ENCODE measurements around the gene MYDGF.
"Not testable (repeated sequence)": the region's sequence is repeated elsewhere in the genome, so short reads cannot be mapped to it uniquely, and the experiment has no call there.

The MYDGF gene

GRCh38 chr19:4669723-4670480, at the start of gene MYDGF:
MYDGF (minus strand) TSS chr19:4670342; CDS start chr19:4670334, 8 bp downstream.
- DNase-seq (ENCODE audit: low read depth) = peak; percentile 68
- H3K4me3 ChIP-seq (ENCODE audit: low read depth, low read length) = peak within 1 kb of the TSS; percentile 91
- in situ Hi-C loops (cut with HindIII; ENCODE audit: low sequenced_read_pairs) = no loop called here
- no peak for TF ChIP-seq CTCF (IDR thresholded peaks at IDR 0.05; ENCODE audit: low read depth, low read length, missing control alignments)

- in situ Hi-C loops (cut with HindIII; ENCODE audit: low sequenced_read_pairs) = no loop called here
- TF ChIP-seq CTCF (IDR thresholded peaks at IDR 0.05; ENCODE audit: low read depth, low read length, missing control alignments) = no peak
- no peak for DNase-seq (ENCODE audit: low read depth)
- no peak overlapping the region for H3K4me3 ChIP-seq (ENCODE audit: low read depth, low read length)
Observed at GRCh38 chr19:4719499-4719866, 49.3 kb upstream of the MYDGF start.

- no peak for TF ChIP-seq CTCF (IDR thresholded peaks at IDR 0.05; ENCODE audit: low read depth, low read length, missing control alignments)
- DNase-seq (ENCODE audit: low read depth) = no peak
- no peak overlapping the region for H3K4me3 ChIP-seq (ENCODE audit: low read depth, low read length)
- in situ Hi-C loops (cut with HindIII; ENCODE audit: low sequenced_read_pairs) = no loop called here
Observed at GRCh38 chr19:4717966-4718701, 48.0 kb upstream of the MYDGF start.

GRCh38 chr19:4717191-4717965, 47.2 kb upstream of the MYDGF start:
- H3K4me3 ChIP-seq (ENCODE audit: low read depth, low read length) = no peak overlapping the region
- in situ Hi-C loops (cut with HindIII; ENCODE audit: low sequenced_read_pairs) = no loop called here
- DNase-seq (ENCODE audit: low read depth) = no peak
- TF ChIP-seq CTCF (IDR thresholded peaks at IDR 0.05; ENCODE audit: low read depth, low read length, missing control alignments) = no peak

GRCh38 chr19:4715529-4716221, 45.5 kb upstream of the MYDGF start:
- TF ChIP-seq CTCF (IDR thresholded peaks at IDR 0.05; ENCODE audit: low read depth, low read length, missing control alignments) = no peak
- DNase-seq (ENCODE audit: low read depth) = no peak
- H3K4me3 ChIP-seq (ENCODE audit: low read depth, low read length) = no peak overlapping the region
- in situ Hi-C loops (cut with HindIII; ENCODE audit: low sequenced_read_pairs) = no loop called here

GRCh38 chr19:4715178-4715528, 45.0 kb upstream of the MYDGF start:
- H3K4me3 ChIP-seq (ENCODE audit: low read depth, low read length); in situ Hi-C loops (cut with HindIII; ENCODE audit: low sequenced_read_pairs); DNase-seq (ENCODE audit: low read depth): not testable (repeated sequence)

All from astrocyte of the cerebellum (primary cell).